ENCODE measurements around the gene PRMT9.

The PRMT9 gene

GRCh38 chr4:147683717-147684700 lies at the start of gene PRMT9:
TSS of gene PRMT9 (minus strand) at chr4:147684163. CDS start at chr4:147683987, 176 bp downstream.
- DNase-seq (ENCODE audit: low read depth in 2 of 2), result peak; percentile 80 to 82

- no peak for DNase-seq (ENCODE audit: low read depth in 2 of 2)
These were observed 48.7 kb upstream of the PRMT9 start for GRCh38 chr4:147732518-147733235.

GRCh38 chr4:147731580-147732517 lies 47.9 kb upstream of the PRMT9 start, which contains the start of gene ARHGAP10:
TSS of gene ARHGAP10 (plus strand) at chr4:147732088. CDS start at chr4:147732302, 214 bp downstream.
- peak; percentile 48 to 55 for DNase-seq (ENCODE audit: low read depth in 2 of 2)

- DNase-seq (ENCODE audit: low read depth in 2 of 2), result no peak
These were observed 46.4 kb upstream of the PRMT9 start for GRCh38 chr4:147730333-147730732.

- no peak for DNase-seq (ENCODE audit: low read depth in 2 of 2)
These were observed 43.6 kb upstream of the PRMT9 start for GRCh38 chr4:147727476-147728028.

- no peak for DNase-seq (ENCODE audit: low read depth in 2 of 2)
These were observed 41.7 kb upstream of the PRMT9 start for GRCh38 chr4:147725673-147726072.

GRCh38 chr4:147724468-147725201 lies 40.7 kb upstream of the PRMT9 start:
- no peak for DNase-seq (ENCODE audit: low read depth in 2 of 2)

- DNase-seq (ENCODE audit: low read depth in 2 of 2), result no peak
These were observed 39.4 kb upstream of the PRMT9 start for GRCh38 chr4:147723326-147723725.

- DNase-seq (ENCODE audit: low read depth in 2 of 2), result no peak
These were observed 33.9 kb upstream of the PRMT9 start for GRCh38 chr4:147717878-147718277.

- no peak for DNase-seq (ENCODE audit: low read depth in 2 of 2)
These were observed 30.8 kb upstream of the PRMT9 start for GRCh38 chr4:147714575-147715401.

- DNase-seq (ENCODE audit: low read depth in 2 of 2), result no peak
These were observed 26.0 kb upstream of the PRMT9 start for GRCh38 chr4:147709999-147710398.

- no peak for DNase-seq (ENCODE audit: low read depth in 2 of 2)
These were observed 24.1 kb upstream of the PRMT9 start for GRCh38 chr4:147707892-147708672.

- DNase-seq (ENCODE audit: low read depth in 2 of 2), result no peak
These were observed 20.9 kb upstream of the PRMT9 start for GRCh38 chr4:147704846-147705245.

- no peak for DNase-seq (ENCODE audit: low read depth in 2 of 2)
These were observed 12.9 kb upstream of the PRMT9 start for GRCh38 chr4:147696866-147697265.

- no peak for DNase-seq (ENCODE audit: low read depth in 2 of 2)
These were observed 9.3 kb upstream of the PRMT9 start for GRCh38 chr4:147693218-147693617.

GRCh38 chr4:147691820-147692219 lies 7.9 kb upstream of the PRMT9 start:
- no peak for DNase-seq (ENCODE audit: low read depth in 2 of 2)

- DNase-seq (ENCODE audit: low read depth in 2 of 2), result no peak
These were observed 5.1 kb upstream of the PRMT9 start for GRCh38 chr4:147689067-147689466.

- DNase-seq (ENCODE audit: low read depth in 2 of 2), result no peak
These were observed 773 bp downstream of the PRMT9 start for GRCh38 chr4:147683188-147683591.

- no peak for DNase-seq (ENCODE audit: low read depth in 2 of 2)
These were observed 1.2 kb downstream of the PRMT9 start for GRCh38 chr4:147682755-147683154.
